HCT116 (cell line): ENCODE data around the gene NPM3. TPM values are rescaled to one million over a fixed set of nuclear protein-coding genes. Genes with fewer than 3 reads are reported as not detected.

Source experiments
- ATAC-seq: fragments of 200-7000 bp; cut with Tn5 transposase; 2 replicates; pipeline ENCODE4 v1.9.1; 2020; ENCODE audit warnings: mild to moderate bottlenecking, moderate library complexity
- BruUV-seq: library from RNA; stranded (reverse); fragments of 400-500 nt; replicated peaks from 2 replicates; lab custom pipeline; 2021; lab: Mats Ljungman, UMichigan
- CTCF ChIA-PET: fragments of 300-600 bp; sonication (Branson Sonifier 250); formaldehyde crosslinking; loops from one replicate; lab custom pipeline; 2021; ENCODE audit warnings: antibody characterized with exemption; lab: Charles Lee
- POLR2A ChIA-PET: fragments of 300-600, 350-600 bp; sonication (Branson Sonifier 250); formaldehyde crosslinking; loops from one replicate; lab custom pipeline; 2021; ENCODE audit warnings: antibody characterized with exemption; lab: Charles Lee
- RAD21 ChIA-PET, 2 experiments: fragments of 300-600 bp; sonication (Branson Sonifier 250); formaldehyde crosslinking; loops; one replicate each; lab custom pipeline; 2023; ENCODE audit warnings: low total read pairs in 2 of 2; ENCODE audit not compliant: uncharacterized antibody in 2 of 2, unreplicated experiment in 2 of 2, low non-redundant PET in 1 of 2; lab: Charles Lee
- DNase-seq: peaks from one replicate; pipeline ENCODE4 v3.0.0-alpha.2; 2010; ENCODE audit warnings: low read depth, low spot score
- H2AFZ ChIP-seq: fragments of 200-600 bp; shearing (Covaris generic), sonication (generic); 2 replicates; pipeline ENCODE4 v1.6.1; 2017; ENCODE audit warnings: low read depth, mixed run types, mixed read lengths, antibody characterized with exemption, low read length; ENCODE audit not compliant: poor library complexity, severe bottlenecking
- H3K27ac ChIP-seq: 2 replicates; pipeline ENCODE4 v1.5.1; 2012; ENCODE audit warnings: low read depth, low read length
- H3K27me3 ChIP-seq: fragments of 200-600 bp; sonication (generic); 2 replicates; pipeline ENCODE4 v1.6.1; 2016; ENCODE audit warnings: mixed run types, low read length, mixed read lengths; ENCODE audit not compliant: insufficient read depth
- H3K36me3 ChIP-seq, 2 experiments: fragments of 200-500 bp in 1 of 2; fragments of 200-600 bp in 1 of 2; sonication (Bioruptor generic) in 1 of 2; sonication (generic) in 1 of 2; 2 replicates each; pipeline versions ENCODE4 v1.5.1 to v1.6.1; 2014 to 2016; ENCODE audit warnings: low read length in 2 of 2, inconsistent platforms in 1 of 2, mixed read lengths in 1 of 2, mixed run types in 1 of 2; ENCODE audit not compliant: insufficient read depth in 2 of 2, control insufficient read depth in 1 of 2
- H3K4me1 ChIP-seq, 2 experiments: fragments of 200-600 bp in 1 of 2; sonication (generic) in 1 of 2; 2 replicates each; pipeline versions ENCODE4 v1.5.1 to v1.6.1; 2012 to 2017; ENCODE audit warnings: low read length in 2 of 2, inconsistent platforms in 1 of 2, mild to moderate bottlenecking in 1 of 2, mixed read lengths in 1 of 2, mixed run types in 1 of 2, moderate library complexity in 1 of 2; ENCODE audit not compliant: insufficient read depth in 2 of 2, control insufficient read depth in 1 of 2
- H3K4me2 ChIP-seq: fragments of 200-600 bp; sonication (generic); 2 replicates; pipeline ENCODE4 v1.6.1; 2017; ENCODE audit warnings: mixed run types, low read length, mixed read lengths
- H3K4me3 ChIP-seq, 2 experiments: fragments of 200-600 bp in 1 of 2; sonication (generic) in 1 of 2; replicated peaks in 1 of 2; 2 replicates each; pipeline ENCODE4 v1.5.1; 2011 to 2016; ENCODE audit warnings: low read length in 2 of 2, control low read depth in 1 of 2, low read depth in 1 of 2, mild to moderate bottlenecking in 1 of 2, mixed read lengths in 1 of 2, mixed run types in 1 of 2
- H3K79me2 ChIP-seq: fragments of 200-600 bp; sonication (generic); 2 replicates; pipeline ENCODE4 v1.6.1; 2017; ENCODE audit warnings: mild to moderate bottlenecking, mixed run types, low read length, moderate library complexity, mixed read lengths; ENCODE audit not compliant: insufficient read depth
- H3K9ac ChIP-seq: fragments of 200-600 bp; sonication (generic); 2 replicates; pipeline ENCODE4 v1.6.1; 2016; ENCODE audit warnings: low read length, mixed read lengths
- H3K9me2 ChIP-seq: fragments of 200-600 bp; sonication (generic), shearing (Covaris generic); 2 replicates; pipeline ENCODE4 v1.6.1; 2017; ENCODE audit warnings: mixed run types, mild to moderate bottlenecking, moderate library complexity; ENCODE audit not compliant: insufficient read depth
- H3K9me3 ChIP-seq, 2 experiments: fragments of 200-500 bp in 1 of 2; fragments of 200-600 bp in 1 of 2; sonication (Bioruptor generic) in 1 of 2; sonication (generic) in 1 of 2; 2 replicates each; pipeline ENCODE4 v1.6.1; 2014 to 2017; ENCODE audit warnings: low read length in 2 of 2, mixed read lengths in 2 of 2, inconsistent platforms in 1 of 2, low read depth in 1 of 2, mild to moderate bottlenecking in 1 of 2, mixed run types in 1 of 2, moderate library complexity in 1 of 2; ENCODE audit not compliant: control insufficient read depth in 1 of 2, insufficient read depth in 1 of 2
- H4K20me1 ChIP-seq: fragments of 200-600 bp; sonication (generic), shearing (Covaris generic); 2 replicates; pipeline ENCODE4 v1.6.1; 2017; ENCODE audit warnings: mixed run types, mild to moderate bottlenecking, moderate library complexity; ENCODE audit not compliant: insufficient read depth
- CBX3 ChIP-seq: IDR thresholded peaks from 2 replicates; pipeline ENCODE4 v1.6.1; 2012; ENCODE audit warnings: low read depth
- CEBPB ChIP-seq: IDR thresholded peaks from 2 replicates; pipeline ENCODE4 v1.6.1; 2012; ENCODE audit warnings: low read depth
- CTCF ChIP-seq, 3 experiments: fragments of 200-600 bp in 1 of 3; sonication (generic) in 1 of 3; IDR thresholded peaks in 2 of 3; conservative IDR thresholded peaks in 1 of 3; 2 replicates each; pipeline ENCODE4 v1.5.1; 2012 to 2017; ENCODE audit warnings: low read depth in 2 of 3, low read length in 2 of 3, antibody characterized with exemption in 1 of 3, borderline replicate concordance in 1 of 3, control low read depth in 1 of 3, mild to moderate bottlenecking in 1 of 3, mixed read lengths in 1 of 3, mixed run types in 1 of 3, moderate library complexity in 1 of 3; ENCODE audit not compliant: insufficient read depth in 1 of 3
- EGR1 ChIP-seq: IDR thresholded peaks from 2 replicates; pipeline ENCODE4 v1.6.1; 2012; ENCODE audit warnings: low read depth
- EZH2phosphoT487 ChIP-seq: fragments of 200-600 bp; IDR thresholded peaks from 2 replicates; pipeline ENCODE4 v1.6.1; 2018; ENCODE audit warnings: antibody characterized with exemption, borderline replicate concordance
- POLR2A ChIP-seq: IDR thresholded peaks from 2 replicates; pipeline ENCODE4 v1.7.0; 2011; ENCODE audit warnings: borderline replicate concordance; ENCODE audit not compliant: insufficient read depth, insufficient read length; ENCODE audit errors: extremely low read depth
- RAD21 ChIP-seq: IDR thresholded peaks from 2 replicates; pipeline ENCODE4 v1.6.1; 2012; ENCODE audit warnings: low read depth, mild to moderate bottlenecking
- ZNF274 ChIP-seq: fragments of 200-500 bp; sonication (Bioruptor generic); IDR thresholded peaks from 2 replicates; pipeline ENCODE4 v1.6.1; 2014; ENCODE audit warnings: mild to moderate bottlenecking, low read depth, low read length, inconsistent platforms
- intact Hi-C: fragments of 100-400 bp; cut with micrococcal nuclease; formaldehyde crosslinking; loops from 2 replicates; pipeline ENCODE4 v1.10.0; 2022
- total RNA-seq: library from RNA; stranded (reverse); gene quantifications from one replicate; pipeline ENCODE4 v1.2.1, GENCODE V29; 2021; ENCODE audit not compliant: unreplicated experiment

Gene NPM3
- total RNA-seq, 1 experiment from 2014 or later, result 267 TPM

- H3K79me2 ChIP-seq, result peaks cover 98% of the 10 kb centered on the region
- no peaks in the 10 kb centered on the region for H3K4me1 ChIP-seq
- no peaks in the 10 kb centered on the region for H3K27me3 ChIP-seq
- H4K20me1 ChIP-seq, result peaks cover 18% of the 10 kb centered on the region
- intact Hi-C loops, result no loop called here
- no peak for ATAC-seq
- ChIA-PET RAD21 (no interaction called here), POLR2A (interaction anchor here (1.3 kb wide), 1 partner anchor 21 kb away, joined by 4 read pairs; the partner anchor contains the start of gene OGA), CTCF (interaction anchor here (1.2 to 2.9 kb wide), 2 partner anchors 16 to 195 kb away, joined by 3 to 10 read pairs; no protein-coding TSS in a partner anchor)
- no peaks in the 10 kb centered on the region for H3K9me2 ChIP-seq
- H3K9me3 ChIP-seq, result no peaks in the 10 kb centered on the region
- H3K4me2 ChIP-seq, result no peak overlapping the region
- H3K27ac ChIP-seq, result no peak overlapping the region
- TSS peak; percentile 14 for BruUV-seq
- DNase-seq, result no peak
- H3K4me3 ChIP-seq, result no peak overlapping the region
- H2AFZ ChIP-seq, result no peak overlapping the region
- peaks cover 83 to 85% of the 10 kb centered on the region in 2 experiments for H3K36me3 ChIP-seq
- TF ChIP-seq RAD21, result no peak
- TF ChIP-seq ZNF274, result no peak
- TF ChIP-seq POLR2A, result no peak
- TF ChIP-seq CTCF (IDR thresholded peaks at IDR 0.05 in 2 of 3, conservative IDR thresholded peaks at IDR 0.05 in 1 of 3; ENCODE audit: borderline replicate concordance in 1 of 3, insufficient read depth in 1 of 3, low read depth in 2 of 3, low read length in 2 of 3), result no peak
- TF ChIP-seq EGR1, result no peak
- no peak for TF ChIP-seq CEBPB
- no peak for TF ChIP-seq CBX3
- TF ChIP-seq EZH2phosphoT487, result no peak
- H3K9ac ChIP-seq, result no peak overlapping the region
Measured at GRCh38 chr10:101797403-101798059, 14.3 kb upstream of the NPM3 start.
